Measurements from ENCODE around the gene MB. TPM values are rescaled to one million over a fixed set of nuclear protein-coding genes. Genes with fewer than 3 reads are reported as not detected.

The MB gene
- total and polyA plus RNA-seq, 2 experiments from 2014 or later, result not detected

DNA sequence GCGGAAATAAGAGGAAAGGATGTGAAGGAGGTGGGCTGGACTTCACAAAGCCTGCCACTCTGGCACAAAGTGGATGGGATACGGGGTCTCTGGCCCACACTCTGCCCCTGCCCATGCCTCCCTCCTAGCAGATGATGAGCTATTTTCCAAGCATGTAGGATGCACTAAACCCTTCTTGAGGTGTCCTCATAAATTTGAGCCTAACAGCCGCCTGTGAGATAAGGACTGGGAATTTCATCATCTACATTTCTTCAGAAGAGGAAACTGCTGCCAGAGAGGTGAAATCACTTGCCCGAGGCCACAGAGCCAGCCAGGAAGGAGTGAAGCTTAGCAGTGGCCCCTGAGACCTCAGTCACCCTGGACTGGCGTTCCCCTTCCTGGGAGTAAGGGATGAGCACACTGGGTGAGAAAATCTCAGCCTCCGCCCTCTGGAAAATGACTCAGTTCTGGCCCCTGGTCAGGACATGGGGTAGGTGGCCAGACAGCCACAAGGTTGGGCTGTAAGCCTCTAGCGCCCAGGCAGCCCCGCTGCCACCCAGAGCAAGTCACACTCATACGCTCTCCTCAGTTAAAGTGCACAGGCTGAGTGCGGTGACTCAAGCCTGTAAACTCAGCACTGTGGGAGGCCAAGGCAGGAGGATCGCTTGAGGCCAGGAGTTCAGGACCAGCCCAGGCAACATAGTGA, 27.9 kb downstream of the MB start:
- Histone ChIP-seq H3F3A (replicated peaks; ENCODE audit: low read depth) (no peaks in the 10 kb centered on the region), H3K4me1 (ENCODE audit: insufficient read depth) (peaks cover 4% of the 10 kb centered on the region), H3K9me2 (ENCODE audit: insufficient read depth) (no peaks in the 10 kb centered on the region), H3K27ac (ENCODE audit: low read depth) (no peak overlapping the region), H4K20me1 (replicated peaks; ENCODE audit: insufficient read depth) (no peaks in the 10 kb centered on the region), H3K36me3 (ENCODE audit: insufficient read depth) (no peaks in the 10 kb centered on the region), H3K27me3 (ENCODE audit: insufficient read depth) (no peaks in the 10 kb centered on the region), H3K4me3 (no peak overlapping the region), H2AFZ (no peak overlapping the region; the same call in 1 of the 2 replicates), H3K79me2 (replicated peaks; ENCODE audit: insufficient read depth) (no peaks in the 10 kb centered on the region), H3K4me2 (no peak overlapping the region)
- ATAC-seq (no peak), DNase-seq (ENCODE audit: low spot score) (no peak)
- Mint-ChIP-seq H3K9me3 (no peaks in the 10 kb centered on the region), H3K27me3 (ENCODE audit: insufficient read depth, low read depth, poor library complexity) (peaks cover 8% of the 10 kb centered on the region), H3K27ac (no peak overlapping the region), H3K4me1 (peaks cover 11% of the 10 kb centered on the region; the same call in 2 of the 3 replicates), H3K4me3 (no peak overlapping the region), H3K36me3 (ENCODE audit: low read depth) (no peaks in the 10 kb centered on the region)
- TF ChIP-seq CREB1 (CRISPR knock-in tag; IDR thresholded peaks at IDR 0.05; ENCODE audit: low read depth), result no peak
- no peak for TF ChIP-seq ZNF331 (CRISPR knock-in tag; IDR thresholded peaks at IDR 0.05; ENCODE audit: low read depth)
- TF ChIP-seq JUNB (IDR thresholded peaks at IDR 0.05; ENCODE audit: unreplicated experiment), result no peak
- TF ChIP-seq POLR2AphosphoS5 (IDR thresholded peaks at IDR 0.05; ENCODE audit: low read depth), result no peak
- no peak for TF ChIP-seq STAT1 (IDR thresholded peaks at IDR 0.05; ENCODE audit: unreplicated experiment)
- TF ChIP-seq ZNF114 (CRISPR knock-in tag; IDR thresholded peaks at IDR 0.05), result no peak
- TF ChIP-seq, protein P1, sequence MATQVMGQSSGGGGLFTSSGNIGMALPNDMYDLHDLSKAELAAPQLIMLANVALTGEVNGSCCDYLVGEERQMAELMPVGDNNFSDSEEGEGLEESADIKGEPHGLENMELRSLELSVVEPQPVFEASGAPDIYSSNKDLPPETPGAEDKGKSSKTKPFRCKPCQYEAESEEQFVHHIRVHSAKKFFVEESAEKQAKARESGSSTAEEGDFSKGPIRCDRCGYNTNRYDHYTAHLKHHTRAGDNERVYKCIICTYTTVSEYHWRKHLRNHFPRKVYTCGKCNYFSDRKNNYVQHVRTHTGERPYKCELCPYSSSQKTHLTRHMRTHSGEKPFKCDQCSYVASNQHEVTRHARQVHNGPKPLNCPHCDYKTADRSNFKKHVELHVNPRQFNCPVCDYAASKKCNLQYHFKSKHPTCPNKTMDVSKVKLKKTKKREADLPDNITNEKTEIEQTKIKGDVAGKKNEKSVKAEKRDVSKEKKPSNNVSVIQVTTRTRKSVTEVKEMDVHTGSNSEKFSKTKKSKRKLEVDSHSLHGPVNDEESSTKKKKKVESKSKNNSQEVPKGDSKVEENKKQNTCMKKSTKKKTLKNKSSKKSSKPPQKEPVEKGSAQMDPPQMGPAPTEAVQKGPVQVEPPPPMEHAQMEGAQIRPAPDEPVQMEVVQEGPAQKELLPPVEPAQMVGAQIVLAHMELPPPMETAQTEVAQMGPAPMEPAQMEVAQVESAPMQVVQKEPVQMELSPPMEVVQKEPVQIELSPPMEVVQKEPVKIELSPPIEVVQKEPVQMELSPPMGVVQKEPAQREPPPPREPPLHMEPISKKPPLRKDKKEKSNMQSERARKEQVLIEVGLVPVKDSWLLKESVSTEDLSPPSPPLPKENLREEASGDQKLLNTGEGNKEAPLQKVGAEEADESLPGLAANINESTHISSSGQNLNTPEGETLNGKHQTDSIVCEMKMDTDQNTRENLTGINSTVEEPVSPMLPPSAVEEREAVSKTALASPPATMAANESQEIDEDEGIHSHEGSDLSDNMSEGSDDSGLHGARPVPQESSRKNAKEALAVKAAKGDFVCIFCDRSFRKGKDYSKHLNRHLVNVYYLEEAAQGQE (IDR thresholded peaks at IDR 0.05; ENCODE audit: unreplicated experiment), result no peak
- TF ChIP-seq, protein P2, sequence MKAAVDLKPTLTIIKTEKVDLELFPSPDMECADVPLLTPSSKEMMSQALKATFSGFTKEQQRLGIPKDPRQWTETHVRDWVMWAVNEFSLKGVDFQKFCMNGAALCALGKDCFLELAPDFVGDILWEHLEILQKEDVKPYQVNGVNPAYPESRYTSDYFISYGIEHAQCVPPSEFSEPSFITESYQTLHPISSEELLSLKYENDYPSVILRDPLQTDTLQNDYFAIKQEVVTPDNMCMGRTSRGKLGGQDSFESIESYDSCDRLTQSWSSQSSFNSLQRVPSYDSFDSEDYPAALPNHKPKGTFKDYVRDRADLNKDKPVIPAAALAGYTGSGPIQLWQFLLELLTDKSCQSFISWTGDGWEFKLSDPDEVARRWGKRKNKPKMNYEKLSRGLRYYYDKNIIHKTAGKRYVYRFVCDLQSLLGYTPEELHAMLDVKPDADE (IDR thresholded peaks at IDR 0.05), result no peak
- TF ChIP-seq, protein P3, sequence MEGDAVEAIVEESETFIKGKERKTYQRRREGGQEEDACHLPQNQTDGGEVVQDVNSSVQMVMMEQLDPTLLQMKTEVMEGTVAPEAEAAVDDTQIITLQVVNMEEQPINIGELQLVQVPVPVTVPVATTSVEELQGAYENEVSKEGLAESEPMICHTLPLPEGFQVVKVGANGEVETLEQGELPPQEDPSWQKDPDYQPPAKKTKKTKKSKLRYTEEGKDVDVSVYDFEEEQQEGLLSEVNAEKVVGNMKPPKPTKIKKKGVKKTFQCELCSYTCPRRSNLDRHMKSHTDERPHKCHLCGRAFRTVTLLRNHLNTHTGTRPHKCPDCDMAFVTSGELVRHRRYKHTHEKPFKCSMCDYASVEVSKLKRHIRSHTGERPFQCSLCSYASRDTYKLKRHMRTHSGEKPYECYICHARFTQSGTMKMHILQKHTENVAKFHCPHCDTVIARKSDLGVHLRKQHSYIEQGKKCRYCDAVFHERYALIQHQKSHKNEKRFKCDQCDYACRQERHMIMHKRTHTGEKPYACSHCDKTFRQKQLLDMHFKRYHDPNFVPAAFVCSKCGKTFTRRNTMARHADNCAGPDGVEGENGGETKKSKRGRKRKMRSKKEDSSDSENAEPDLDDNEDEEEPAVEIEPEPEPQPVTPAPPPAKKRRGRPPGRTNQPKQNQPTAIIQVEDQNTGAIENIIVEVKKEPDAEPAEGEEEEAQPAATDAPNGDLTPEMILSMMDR (conservative IDR thresholded peaks at IDR 0.05; ENCODE audit: low read depth in 2 of 2), result no peak
- TF ChIP-seq, protein P4, sequence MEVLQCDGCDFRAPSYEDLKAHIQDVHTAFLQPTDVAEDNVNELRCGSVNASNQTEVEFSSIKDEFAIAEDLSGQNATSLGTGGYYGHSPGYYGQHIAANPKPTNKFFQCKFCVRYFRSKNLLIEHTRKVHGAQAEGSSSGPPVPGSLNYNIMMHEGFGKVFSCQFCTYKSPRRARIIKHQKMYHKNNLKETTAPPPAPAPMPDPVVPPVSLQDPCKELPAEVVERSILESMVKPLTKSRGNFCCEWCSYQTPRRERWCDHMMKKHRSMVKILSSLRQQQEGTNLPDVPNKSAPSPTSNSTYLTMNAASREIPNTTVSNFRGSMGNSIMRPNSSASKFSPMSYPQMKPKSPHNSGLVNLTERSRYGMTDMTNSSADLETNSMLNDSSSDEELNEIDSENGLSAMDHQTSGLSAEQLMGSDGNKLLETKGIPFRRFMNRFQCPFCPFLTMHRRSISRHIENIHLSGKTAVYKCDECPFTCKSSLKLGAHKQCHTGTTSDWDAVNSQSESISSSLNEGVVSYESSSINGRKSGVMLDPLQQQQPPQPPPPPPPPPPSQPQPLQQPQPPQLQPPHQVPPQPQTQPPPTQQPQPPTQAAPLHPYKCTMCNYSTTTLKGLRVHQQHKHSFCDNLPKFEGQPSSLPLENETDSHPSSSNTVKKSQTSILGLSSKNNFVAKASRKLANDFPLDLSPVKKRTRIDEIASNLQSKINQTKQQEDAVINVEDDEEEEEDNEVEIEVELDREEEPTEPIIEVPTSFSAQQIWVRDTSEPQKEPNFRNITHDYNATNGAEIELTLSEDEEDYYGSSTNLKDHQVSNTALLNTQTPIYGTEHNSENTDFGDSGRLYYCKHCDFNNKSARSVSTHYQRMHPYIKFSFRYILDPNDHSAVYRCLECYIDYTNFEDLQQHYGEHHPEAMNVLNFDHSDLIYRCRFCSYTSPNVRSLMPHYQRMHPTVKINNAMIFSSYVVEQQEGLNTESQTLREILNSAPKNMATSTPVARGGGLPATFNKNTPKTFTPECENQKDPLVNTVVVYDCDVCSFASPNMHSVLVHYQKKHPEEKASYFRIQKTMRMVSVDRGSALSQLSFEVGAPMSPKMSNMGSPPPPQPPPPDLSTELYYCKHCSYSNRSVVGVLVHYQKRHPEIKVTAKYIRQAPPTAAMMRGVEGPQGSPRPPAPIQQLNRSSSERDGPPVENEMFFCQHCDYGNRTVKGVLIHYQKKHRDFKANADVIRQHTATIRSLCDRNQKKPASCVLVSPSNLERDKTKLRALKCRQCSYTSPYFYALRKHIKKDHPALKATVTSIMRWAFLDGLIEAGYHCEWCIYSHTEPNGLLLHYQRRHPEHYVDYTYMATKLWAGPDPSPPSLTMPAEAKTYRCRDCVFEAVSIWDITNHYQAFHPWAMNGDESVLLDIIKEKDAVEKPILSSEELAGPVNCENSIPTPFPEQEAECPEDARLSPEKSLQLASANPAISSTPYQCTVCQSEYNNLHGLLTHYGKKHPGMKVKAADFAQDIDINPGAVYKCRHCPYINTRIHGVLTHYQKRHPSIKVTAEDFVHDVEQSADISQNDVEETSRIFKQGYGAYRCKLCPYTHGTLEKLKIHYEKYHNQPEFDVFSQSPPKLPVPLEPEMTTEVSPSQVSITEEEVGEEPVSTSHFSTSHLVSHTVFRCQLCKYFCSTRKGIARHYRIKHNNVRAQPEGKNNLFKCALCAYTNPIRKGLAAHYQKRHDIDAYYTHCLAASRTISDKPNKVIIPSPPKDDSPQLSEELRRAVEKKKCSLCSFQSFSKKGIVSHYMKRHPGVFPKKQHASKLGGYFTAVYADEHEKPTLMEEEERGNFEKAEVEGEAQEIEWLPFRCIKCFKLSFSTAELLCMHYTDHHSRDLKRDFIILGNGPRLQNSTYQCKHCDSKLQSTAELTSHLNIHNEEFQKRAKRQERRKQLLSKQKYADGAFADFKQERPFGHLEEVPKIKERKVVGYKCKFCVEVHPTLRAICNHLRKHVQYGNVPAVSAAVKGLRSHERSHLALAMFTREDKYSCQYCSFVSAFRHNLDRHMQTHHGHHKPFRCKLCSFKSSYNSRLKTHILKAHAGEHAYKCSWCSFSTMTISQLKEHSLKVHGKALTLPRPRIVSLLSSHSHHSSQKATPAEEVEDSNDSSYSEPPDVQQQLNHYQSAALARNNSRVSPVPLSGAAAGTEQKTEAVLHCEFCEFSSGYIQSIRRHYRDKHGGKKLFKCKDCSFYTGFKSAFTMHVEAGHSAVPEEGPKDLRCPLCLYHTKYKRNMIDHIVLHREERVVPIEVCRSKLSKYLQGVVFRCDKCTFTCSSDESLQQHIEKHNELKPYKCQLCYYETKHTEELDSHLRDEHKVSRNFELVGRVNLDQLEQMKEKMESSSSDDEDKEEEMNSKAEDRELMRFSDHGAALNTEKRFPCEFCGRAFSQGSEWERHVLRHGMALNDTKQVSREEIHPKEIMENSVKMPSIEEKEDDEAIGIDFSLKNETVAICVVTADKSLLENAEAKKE (CRISPR knock-in tag; IDR thresholded peaks at IDR 0.05), result no peak
- no peak for TF ChIP-seq EZH2phosphoT487 (IDR thresholded peaks at IDR 0.05; ENCODE audit: unreplicated experiment)
- no peak for TF ChIP-seq EZH2 (IDR thresholded peaks at IDR 0.05; ENCODE audit: low read depth, unreplicated experiment)
- no peak for TF ChIP-seq NANOG (IDR thresholded peaks at IDR 0.05; ENCODE audit: borderline replicate concordance)
